Activated naive CD8-positive, alpha-beta T cell treated with anti-CD3 and anti-CD28 coated beads, Interleukin-2, amount 50 U/mL, for 24 hours (primary cell): Measurements from ENCODE around the gene KPNA2.
A peak's percentile ranks its signal among the peaks of the same experiment; 100 is the strongest.
"Not testable (repeated sequence)": the region's sequence is repeated elsewhere in the genome, so short reads cannot be mapped to it uniquely, and the experiment has no call there.

ENCODE experiments used
- ATAC-seq: fragments of 150-1000 bp; cut with Tn5 transposase; one replicate; pipeline ENCODE4 v1.10.0; 2021
- DNase-seq: peaks from one replicate; pipeline ENCODE4 v3.0.0; 2021
- H3K27ac Mint-ChIP-seq: one replicate; pipeline ENCODE4 v1.8.0; 2021; ENCODE audit warnings: mild to moderate bottlenecking, mixed read lengths
- H3K27me3 Mint-ChIP-seq: one replicate; pipeline ENCODE4 v1.8.0; 2021; ENCODE audit warnings: mixed read lengths
- H3K36me3 Mint-ChIP-seq: one replicate; pipeline ENCODE4 v1.8.0; 2021; ENCODE audit warnings: low read depth, mixed read lengths
- H3K4me1 Mint-ChIP-seq: one replicate; pipeline ENCODE4 v1.8.0; 2021; ENCODE audit warnings: mixed read lengths
- H3K4me3 Mint-ChIP-seq: one replicate; pipeline ENCODE4 v1.8.0; 2021; ENCODE audit warnings: mild to moderate bottlenecking, moderate library complexity, mixed read lengths
- H3K9me3 Mint-ChIP-seq: one replicate; pipeline ENCODE4 v1.8.0; 2021; ENCODE audit warnings: mixed read lengths

Gene KPNA2

DNA sequence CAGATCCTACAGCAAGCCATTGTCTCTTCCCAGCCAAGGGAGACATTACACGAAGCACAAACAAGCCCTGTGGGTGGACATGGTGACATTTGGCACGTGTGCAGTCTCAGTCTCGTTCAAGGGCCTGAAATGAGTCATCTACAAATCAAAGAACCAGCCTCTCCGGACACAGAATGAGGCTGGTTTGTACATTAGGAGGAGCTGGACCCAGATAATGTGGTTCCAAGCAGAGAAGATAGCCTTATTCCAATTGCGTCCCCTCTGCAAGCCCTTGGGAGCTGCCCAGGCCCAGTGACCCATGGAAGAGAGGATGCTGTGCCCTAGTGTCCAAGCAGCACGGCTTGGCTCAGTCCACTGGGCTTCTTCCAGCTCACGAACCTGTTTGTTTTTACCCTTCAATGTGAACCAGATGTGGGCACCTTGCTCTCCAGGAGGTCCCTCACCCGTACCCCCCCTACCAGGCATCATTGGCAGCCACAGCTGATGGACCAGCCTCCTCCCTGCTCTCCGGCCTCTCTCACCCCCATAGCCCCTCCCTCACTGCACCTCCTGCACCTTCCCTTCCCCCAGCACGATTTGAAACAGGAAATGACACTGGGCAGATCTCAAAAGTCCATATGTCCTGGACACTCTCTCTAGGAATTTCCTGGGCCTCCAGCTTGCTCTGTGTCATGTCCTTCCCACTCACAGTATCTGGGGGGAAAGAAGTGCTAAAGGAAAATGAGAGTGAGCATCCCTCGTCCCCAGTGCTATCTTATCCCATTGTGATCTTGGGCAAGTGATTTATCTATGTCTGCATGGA lies 26.2 kb downstream of the KPNA2 start:
- no peaks in the 10 kb centered on the region for H3K36me3 Mint-ChIP-seq

DNA sequence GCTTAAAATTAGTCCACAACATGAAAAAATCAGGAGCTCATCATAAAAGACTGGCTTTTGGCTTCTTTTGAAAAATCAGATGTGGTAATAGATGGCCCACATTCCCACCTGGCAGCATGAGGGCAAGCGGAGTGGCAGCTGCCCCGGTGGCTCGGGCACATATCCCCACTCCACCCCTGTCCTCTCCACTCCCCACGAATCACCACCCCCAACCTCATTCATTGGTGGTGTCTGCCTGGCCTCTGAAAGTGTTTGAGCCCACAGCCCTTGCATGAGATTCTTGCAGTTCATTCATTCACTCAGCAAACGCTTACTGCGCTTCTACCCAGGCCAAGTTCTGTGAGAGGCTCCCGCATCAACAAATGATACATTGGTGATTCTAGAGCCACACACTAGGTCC lies 29.8 kb downstream of the KPNA2 start:
- H3K36me3 Mint-ChIP-seq, H3K4me3 Mint-ChIP-seq, H3K27ac Mint-ChIP-seq, DNase-seq, H3K27me3 Mint-ChIP-seq, H3K4me1 Mint-ChIP-seq, H3K9me3 Mint-ChIP-seq, ATAC-seq: not testable (repeated sequence)

More for the DNA sequence above, 26.2 kb downstream of the KPNA2 start:
- ATAC-seq (no peak), DNase-seq (no peak)
- peaks cover 7% of the 10 kb centered on the region for H3K4me1 Mint-ChIP-seq
- no peak overlapping the region for H3K4me3 Mint-ChIP-seq
- peaks cover 2% of the 10 kb centered on the region for H3K27me3 Mint-ChIP-seq
- H3K9me3 Mint-ChIP-seq: no peaks in the 10 kb centered on the region
- H3K27ac Mint-ChIP-seq: no peak overlapping the region

DNA sequence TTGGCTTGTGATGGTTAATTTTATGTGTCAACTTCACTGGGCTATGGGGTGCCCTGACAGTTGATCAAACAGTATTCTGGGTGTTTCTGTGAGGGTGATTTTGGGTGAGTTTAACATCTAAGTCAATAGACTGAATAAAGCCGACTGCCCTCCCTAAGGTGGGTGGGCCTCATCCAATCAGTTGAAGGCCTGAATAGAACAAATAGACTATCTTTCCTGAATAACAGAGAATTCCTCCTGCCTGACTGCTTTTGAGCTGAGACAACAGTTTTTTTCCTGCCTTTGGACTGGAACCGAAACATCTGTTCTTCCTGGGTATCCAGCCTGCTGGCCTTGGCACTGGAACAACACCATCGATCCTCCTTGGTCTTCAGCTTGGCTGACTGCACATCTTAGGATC lies 33.0 kb downstream of the KPNA2 start:
- ATAC-seq, DNase-seq, H3K27me3 Mint-ChIP-seq, H3K4me1 Mint-ChIP-seq, H3K27ac Mint-ChIP-seq, H3K36me3 Mint-ChIP-seq, H3K9me3 Mint-ChIP-seq, H3K4me3 Mint-ChIP-seq: not testable (repeated sequence)

DNA sequence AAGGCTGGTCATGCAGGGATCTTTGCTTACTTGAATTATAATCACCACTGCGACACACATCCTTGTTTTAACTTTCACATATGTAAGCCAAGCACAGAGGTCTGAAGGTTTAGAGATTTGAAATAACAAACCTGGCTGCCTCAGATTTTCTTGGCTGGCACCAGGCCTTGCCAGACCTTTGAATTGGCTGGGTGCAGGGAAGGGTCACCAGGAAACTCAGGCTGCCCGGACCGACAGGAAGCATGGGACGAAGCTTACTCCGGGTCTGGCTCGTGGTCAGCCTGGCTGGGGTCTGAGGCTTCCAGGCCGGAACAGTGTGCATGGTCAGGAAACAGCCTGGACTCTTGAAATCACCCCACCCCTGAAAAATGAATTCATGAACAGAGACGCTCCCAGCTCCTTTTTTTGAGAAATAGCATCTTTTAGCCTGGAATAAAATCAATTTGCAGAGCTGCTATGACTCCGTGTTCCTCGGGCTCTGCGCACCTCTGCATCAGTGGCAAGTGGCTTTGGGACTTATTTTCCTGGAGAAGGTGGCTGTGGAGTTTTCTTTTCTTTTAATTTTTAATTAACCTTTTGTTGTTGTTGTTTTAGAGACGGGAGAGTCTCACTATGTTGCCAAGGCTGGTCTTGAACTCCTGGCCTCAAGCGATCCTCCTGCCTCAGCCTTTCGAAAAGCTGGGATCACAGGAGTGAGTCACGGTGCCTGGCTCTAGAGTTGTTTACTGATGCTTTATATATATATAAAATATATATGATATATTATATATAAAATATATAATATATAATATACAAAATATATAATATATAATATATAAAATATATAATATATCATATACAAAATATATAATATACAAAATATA lies 35.3 kb downstream of the KPNA2 start:
- not testable (repeated sequence) for H3K4me1 Mint-ChIP-seq, H3K36me3 Mint-ChIP-seq, H3K9me3 Mint-ChIP-seq, H3K4me3 Mint-ChIP-seq, DNase-seq, ATAC-seq, H3K27ac Mint-ChIP-seq, H3K27me3 Mint-ChIP-seq

DNA sequence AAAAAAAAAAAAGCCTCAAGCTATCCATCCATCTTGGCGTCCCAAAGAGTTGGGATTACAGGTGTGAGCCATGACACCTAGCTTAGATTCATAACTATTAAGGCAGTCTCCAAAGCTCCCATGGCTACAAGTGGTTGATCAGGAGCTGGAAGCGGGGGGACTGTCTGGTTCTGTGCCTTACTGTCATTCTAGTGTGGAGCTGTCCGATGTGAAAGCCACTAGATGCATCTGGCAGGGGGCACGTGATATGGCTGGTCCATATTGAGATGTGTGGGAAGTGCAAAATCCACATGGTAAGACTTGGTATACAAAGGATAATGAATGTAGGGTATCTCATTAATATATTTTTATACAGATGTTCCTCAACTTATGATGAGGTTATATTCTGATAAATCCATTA lies 38.7 kb downstream of the KPNA2 start:
- H3K36me3 Mint-ChIP-seq: no peaks in the 10 kb centered on the region
- no peak for DNase-seq
- no peaks in the 10 kb centered on the region for H3K27me3 Mint-ChIP-seq
- H3K9me3 Mint-ChIP-seq: no peaks in the 10 kb centered on the region
- no peak overlapping the region for H3K4me3 Mint-ChIP-seq
- H3K27ac Mint-ChIP-seq: no peak overlapping the region
- no peaks in the 10 kb centered on the region for H3K4me1 Mint-ChIP-seq
- ATAC-seq: no peak

DNA sequence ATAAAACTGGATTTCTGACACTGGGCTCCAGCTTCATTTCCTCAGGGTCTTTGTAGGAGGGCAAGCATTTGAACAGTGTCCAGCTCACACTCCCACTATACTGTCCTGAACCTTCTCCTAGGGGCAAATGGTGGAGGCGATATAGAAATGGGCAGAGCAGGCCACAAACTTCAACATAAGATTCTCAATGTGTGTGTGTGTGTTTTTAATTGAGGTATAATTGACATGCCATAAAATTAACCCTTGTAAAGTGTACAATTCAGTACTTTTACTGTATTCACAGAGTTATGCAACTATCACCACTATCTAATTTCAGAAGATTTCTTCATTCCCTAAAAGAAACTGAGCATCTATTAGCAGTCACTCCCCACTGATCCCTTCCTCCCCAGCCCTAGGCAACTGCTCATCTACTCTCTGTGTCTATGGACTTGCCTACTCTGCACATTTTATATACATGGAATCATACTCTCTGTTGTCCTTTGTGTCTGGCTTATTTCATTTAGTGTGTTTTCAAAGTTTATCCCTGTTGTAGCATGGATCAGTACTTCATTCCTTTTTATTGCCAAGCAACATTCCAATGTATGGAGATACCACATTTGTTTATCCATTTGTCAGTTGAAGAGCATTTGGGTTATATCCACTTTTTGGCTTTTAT lies 40.5 kb downstream of the KPNA2 start:
- H3K36me3 Mint-ChIP-seq, H3K4me1 Mint-ChIP-seq, H3K27ac Mint-ChIP-seq, H3K9me3 Mint-ChIP-seq, DNase-seq, H3K27me3 Mint-ChIP-seq, H3K4me3 Mint-ChIP-seq, ATAC-seq: not testable (repeated sequence)

DNA sequence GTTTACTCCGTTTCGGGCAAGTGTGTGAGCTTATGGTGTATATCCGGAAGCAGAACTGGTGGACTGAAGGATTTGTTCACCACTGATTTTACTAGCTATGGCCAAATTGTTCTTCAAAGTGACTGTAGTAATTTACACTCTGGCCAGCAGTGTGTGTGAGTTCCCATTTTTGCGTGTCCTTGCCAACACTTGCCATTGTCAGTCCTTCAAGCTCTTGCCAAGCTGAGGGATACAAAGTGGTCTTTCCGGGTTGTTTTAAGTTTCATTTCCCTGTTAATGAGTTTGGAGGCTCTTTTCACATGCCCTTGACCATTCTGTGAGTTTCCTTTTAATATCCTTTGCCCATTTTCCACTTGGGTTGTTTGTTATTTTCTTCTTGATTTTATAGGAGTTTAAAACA lies 42.0 kb downstream of the KPNA2 start:
- not testable (repeated sequence) for H3K36me3 Mint-ChIP-seq, H3K4me3 Mint-ChIP-seq, DNase-seq, H3K4me1 Mint-ChIP-seq, ATAC-seq, H3K27me3 Mint-ChIP-seq, H3K27ac Mint-ChIP-seq, H3K9me3 Mint-ChIP-seq

DNA sequence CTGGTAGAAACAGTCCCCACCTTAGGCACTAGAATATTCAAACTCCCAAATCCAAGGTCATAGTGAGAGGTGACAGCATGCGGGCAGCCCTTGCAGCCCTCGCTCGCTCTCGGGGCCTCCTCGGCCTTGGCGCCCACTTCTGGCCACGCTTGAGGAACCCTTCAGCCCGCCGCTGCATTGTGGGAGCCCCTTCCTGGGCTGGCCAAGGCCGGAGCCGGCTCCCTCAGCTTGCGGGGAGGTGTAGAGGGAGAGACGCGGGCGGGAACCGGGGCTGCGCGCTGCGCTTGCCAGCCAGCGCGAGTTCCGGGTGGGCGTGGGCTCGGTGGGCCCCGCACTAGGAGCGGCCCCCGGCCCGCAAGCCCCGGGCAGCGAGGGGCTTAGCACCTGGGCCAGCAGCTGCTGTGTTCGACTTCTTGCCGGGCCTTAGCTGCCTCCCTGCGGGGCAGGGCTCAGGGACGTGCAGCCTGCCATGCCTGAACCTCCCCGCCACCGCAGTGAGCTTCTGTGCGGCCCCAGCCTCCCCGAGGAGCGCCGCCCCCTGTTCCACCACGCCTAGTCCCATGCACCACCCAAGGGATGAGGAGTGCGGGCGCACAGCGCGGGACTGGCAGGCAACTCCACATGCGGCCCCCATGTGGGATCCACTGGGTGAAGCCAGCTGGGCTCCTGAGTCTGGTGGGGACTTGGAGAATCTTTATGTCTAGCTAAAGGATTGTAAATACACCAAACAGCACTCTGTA lies 45.0 kb downstream of the KPNA2 start:
- no peak overlapping the region for H3K4me3 Mint-ChIP-seq
- H3K27ac Mint-ChIP-seq: no peak overlapping the region
- H3K9me3 Mint-ChIP-seq: no peaks in the 10 kb centered on the region
- peaks cover 3% of the 10 kb centered on the region for H3K4me1 Mint-ChIP-seq
- DNase-seq (no peak), ATAC-seq (no peak)
- no peaks in the 10 kb centered on the region for H3K27me3 Mint-ChIP-seq
- no peaks in the 10 kb centered on the region for H3K36me3 Mint-ChIP-seq

DNA sequence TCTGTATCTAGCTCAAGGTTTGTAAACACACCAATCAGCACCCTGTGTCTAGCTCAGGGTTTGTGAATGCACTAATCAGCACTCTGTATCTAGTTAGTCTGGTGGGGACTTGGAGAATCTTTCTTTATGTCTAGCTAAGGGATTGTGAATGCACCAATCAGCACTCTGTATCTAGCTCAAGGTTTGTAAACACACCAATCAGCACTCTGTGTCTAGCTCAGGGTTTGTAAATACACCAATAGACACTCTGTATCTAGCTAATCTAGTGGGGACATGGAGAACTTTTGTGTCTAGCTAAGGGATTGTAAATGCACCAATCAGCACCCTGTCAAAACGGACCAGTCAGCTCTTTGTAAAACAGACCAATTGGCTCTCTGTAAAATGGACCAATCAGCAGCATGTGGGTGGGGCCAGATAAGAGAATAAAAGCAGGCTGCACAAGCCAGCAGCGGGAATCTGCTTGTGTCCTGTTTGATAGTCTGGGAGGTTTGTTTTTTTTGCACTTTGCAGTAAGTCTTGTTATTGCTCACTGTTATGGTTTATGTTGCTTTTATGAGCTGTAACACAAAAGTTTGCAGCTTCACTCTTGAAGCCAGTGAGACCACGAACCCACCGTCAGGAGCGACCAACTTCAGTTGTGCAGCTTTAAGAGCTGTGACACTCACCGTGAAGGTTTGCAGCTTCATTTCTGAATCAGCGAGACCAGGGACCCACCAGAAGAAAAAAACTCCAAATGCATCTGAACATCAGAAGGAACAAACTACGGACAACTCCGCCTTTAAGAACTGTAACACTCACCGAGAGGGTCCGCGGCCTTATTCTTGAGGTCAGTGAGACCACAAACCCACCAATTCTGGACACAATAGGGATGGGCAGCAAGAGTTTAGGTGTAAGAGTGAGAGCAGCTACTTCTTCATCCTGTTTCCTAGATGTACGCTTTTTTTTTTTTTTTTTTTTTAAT lies 46.0 kb downstream of the KPNA2 start:
- not testable (repeated sequence) for H3K4me3 Mint-ChIP-seq, ATAC-seq, DNase-seq, H3K27ac Mint-ChIP-seq, H3K27me3 Mint-ChIP-seq, H3K9me3 Mint-ChIP-seq, H3K36me3 Mint-ChIP-seq
- peaks cover 13% of the 10 kb centered on the region for H3K4me1 Mint-ChIP-seq

DNA sequence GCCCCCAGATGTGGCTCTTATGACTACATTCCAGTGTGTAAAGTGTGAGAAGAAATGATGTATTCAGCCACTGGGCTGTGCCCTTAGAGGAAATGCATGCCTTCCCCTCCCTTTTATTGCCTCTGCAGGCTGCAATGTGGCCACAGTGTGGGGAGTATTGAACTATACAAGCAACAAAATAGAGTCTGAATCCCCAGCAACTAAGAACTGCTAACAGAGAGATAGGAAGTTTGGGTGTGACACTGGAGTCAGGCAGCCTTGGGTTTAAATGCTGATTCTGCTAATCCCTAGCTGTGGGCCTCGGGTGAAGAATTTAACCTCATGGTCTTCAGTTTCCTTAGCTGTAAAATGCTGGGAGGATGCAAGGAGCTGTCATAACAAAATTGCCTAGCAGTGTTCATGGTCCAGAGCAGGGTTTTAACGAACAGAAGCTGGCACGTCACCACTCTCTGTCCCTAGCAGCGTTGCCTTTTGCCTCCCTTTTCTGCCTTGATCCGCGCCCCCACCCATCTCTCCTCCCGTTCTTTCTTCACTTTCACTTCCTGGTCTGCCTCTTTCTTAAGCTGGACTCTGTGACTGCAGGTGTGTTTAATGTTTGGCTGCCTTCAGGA lies 50.3 kb downstream of the KPNA2 start:
- no peak for DNase-seq
- Mint-ChIP-seq H3K27me3 (no peaks in the 10 kb centered on the region), H3K27ac (peak overlapping the region; percentile 71), H3K9me3 (no peaks in the 10 kb centered on the region), H3K4me3 (peak overlapping the region; percentile 59), H3K36me3 (no peaks in the 10 kb centered on the region), H3K4me1 (peaks cover 40% of the 10 kb centered on the region)
- no peak for ATAC-seq

DNA sequence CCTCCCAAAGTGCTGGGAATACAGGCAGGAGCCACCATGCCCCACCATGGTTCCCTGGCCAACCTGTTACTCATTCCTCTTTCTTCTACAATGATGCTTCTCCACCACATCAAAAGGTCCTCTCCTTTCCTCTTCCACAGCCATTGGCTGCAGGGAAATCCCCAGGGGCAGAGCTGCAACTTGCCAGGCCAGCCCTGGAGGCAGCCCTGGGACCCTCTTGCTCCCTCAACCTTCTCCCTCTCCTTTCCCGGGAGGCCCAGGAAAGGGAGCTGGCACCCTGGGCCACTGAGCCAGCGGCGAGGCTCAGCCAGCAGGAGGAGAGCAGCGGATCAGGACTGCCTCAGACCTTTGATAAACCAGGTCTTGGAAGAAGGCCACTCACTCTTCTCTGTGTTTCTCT lies 51.1 kb downstream of the KPNA2 start:
- H3K36me3 Mint-ChIP-seq, H3K27me3 Mint-ChIP-seq, H3K9me3 Mint-ChIP-seq: not testable (repeated sequence)
- DNase-seq (peak; percentile 22), ATAC-seq (peak; percentile 66)
- Mint-ChIP-seq H3K27ac (peak overlapping the region; percentile 71), H3K4me1 (peaks cover 40% of the 10 kb centered on the region), H3K4me3 (peak overlapping the region; percentile 59)

DNA sequence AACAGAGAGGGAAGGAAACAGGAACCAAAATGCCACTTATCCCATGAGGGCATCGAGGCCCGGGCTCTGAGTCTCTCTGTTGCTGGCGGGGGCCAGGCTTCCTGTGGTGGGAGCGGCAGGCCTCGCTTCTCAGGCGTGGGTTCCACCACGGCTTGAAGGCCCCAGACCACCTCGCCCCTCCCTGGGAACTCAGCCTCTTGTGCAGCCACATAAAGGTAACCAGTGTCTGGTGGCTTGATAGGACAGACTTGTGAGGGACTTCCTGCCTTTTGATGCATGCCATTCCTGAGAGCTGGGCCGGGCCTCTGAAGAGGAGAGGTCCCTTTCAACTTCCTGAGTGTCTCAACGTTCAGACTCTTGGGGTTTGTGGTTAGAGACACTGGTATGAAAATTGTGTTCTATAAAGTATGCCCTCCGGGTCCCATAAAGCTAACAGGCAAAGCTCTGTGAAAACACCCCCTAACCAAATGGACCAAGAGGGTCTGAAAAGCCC lies 51.6 kb downstream of the KPNA2 start:
- Mint-ChIP-seq H3K4me3 (peak overlapping the region; percentile 59), H3K27ac (peak overlapping the region; percentile 71), H3K4me1 (peaks cover 40% of the 10 kb centered on the region)
- peak; percentile 60 for ATAC-seq
- DNase-seq: peak; percentile 34
- not testable (repeated sequence) for H3K9me3 Mint-ChIP-seq, H3K36me3 Mint-ChIP-seq, H3K27me3 Mint-ChIP-seq

DNA sequence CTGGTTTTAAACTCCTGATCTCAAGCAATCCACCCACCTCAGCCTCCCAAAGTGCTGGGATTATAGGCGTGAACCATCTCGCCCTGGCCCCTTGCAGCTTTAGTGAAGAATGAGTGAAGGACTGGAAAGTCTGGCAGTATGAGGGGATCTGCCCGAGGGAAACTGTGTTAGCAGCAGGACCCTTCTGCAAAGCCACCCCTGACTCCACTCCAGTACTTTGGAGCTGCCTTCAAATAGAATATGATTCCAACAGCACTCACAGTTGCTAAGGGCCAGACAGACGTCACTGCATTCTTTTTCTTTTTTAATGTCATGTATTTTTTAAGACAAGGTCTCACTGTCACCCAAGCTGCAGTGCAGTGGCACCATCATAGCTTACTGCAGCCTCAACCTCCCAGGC lies 52.3 kb downstream of the KPNA2 start:
- ATAC-seq: no peak
- Mint-ChIP-seq H3K27me3 (no peaks in the 10 kb centered on the region), H3K4me3 (no peak overlapping the region), H3K9me3 (no peaks in the 10 kb centered on the region), H3K36me3 (no peaks in the 10 kb centered on the region), H3K4me1 (peaks cover 40% of the 10 kb centered on the region), H3K27ac (no peak overlapping the region)
- DNase-seq: no peak
